CD4-positive, alpha-beta T cell treated with Interleukin-12 subunit alpha and Interleukin-12 subunit beta, for 1 hour (primary cell): ENCODE data around the gene FFAR2.

ENCODE experiments used
- DNase-seq: peaks from one replicate; pipeline ENCODE4 v3.0.0-alpha.2; 2020

FFAR2 gene

GRCh38 chr19:35491836-35492360 is 43.8 kb downstream of the FFAR2 start:
- DNase-seq: no peak

DNA sequence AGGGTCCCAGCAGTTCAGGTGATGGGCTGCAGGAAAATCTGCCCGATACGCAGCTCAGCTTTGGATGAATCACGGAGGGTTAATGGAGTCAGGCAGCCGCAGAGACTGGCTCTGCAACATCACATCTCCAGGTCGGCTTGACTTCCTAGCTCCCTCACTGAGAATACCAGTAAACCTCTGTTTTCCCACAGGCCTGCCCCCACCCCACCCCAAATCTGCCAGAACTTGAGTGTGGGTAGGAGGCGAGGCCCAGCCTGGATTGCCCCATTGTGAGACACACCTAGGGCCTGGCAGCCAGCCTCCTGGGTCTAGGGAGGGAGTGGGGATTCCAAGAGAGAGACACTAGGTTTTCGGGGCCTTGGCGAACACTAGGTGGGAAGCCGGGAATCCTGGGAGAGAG is 45.9 kb downstream of the FFAR2 start:
- no peak for DNase-seq

DNA sequence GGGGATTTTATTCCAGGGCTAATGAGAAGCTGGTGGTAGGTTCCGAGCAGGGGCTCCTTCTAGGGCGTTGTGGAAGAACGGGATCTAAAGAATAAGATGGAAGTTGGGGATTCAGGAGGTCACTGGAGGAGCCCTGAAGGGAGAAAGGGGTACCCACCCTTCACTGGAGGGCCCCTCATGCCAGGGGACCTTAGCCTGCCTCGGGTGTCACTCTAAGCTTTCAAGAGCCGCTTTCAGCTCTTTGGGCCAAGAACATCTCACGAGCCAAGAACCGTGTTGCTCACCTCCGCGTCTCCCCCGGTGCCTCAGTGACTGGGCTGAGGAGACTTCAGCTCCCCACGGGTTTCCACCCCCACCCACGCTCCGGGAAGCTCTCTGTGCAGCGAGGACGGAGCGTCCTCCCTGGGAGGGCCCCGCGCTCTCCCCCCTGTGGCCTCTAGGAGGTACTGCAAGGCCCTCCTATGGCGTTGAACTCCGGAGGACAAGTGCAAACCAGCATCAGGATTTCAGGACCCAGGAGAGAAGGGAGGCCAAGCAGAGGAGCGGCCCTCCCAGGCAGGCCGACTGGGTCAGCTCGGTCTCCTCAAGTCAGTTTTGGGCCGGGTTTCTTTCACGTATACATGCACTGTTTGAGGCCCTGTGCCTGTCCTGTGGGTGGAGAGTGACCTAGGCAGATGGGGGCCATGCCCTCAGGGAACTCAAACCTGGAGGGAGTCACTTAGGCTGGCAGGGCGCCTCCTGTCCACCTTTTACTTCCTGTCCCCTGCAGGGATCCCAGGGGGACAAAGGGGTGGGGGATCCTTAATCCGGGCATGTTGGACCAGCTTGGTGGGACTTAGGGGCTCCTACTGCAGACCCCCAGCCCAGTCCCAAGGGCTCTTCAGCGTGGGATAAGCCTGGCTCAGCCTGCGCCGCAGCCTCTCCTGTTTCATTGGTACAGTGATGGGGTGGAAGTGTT is 47.3 kb downstream of the FFAR2 start:
- peak; percentile 70 for DNase-seq

- DNase-seq: no peak
Observed at GRCh38 chr19:35497406-35497805, 49.3 kb downstream of the FFAR2 start.

DNA sequence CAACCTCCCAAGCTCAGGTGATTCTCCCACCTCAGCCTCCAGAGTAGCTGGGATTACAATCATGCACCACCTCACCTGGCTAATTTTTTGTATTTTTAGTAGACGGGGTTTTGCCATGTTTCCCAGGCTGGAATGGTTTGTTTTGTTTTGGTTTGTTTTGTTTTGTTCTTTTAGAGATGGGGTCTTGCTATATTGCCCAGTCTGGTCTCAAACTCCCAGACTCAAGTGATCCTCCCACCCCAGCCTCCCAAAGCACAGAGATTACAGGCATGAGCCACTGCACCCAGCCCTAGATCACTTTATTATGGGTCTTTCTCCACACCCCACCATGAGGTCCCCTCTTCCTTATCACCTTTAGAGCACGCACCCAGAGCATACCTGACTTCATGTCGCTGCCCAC is 50.2 kb downstream of the FFAR2 start:
- DNase-seq: no peak

GRCh38 chr19:35498984-35499527 is 51.0 kb downstream of the FFAR2 start:
- no peak for DNase-seq

GRCh38 chr19:35500611-35501010 is 52.6 kb downstream of the FFAR2 start:
- no peak for DNase-seq
